Neuronal stem cell (in vitro differentiated cells): ENCODE results near the gene PTMA.

Experiments
- DNase-seq: peaks from one replicate; pipeline ENCODE4 v3.0.0-alpha.2; 2013; ENCODE audit warnings: low spot score
- H2AFZ ChIP-seq: one replicate; pipeline ENCODE4 v1.6.1; 2013; ENCODE audit warnings: mild to moderate bottlenecking, low read length, inconsistent platforms
- H2AK5ac ChIP-seq: 2 replicates; pipeline ENCODE4 v1.6.1; 2013; ENCODE audit warnings: low read depth, mild to moderate bottlenecking, inconsistent platforms, low read length, moderate library complexity, mixed read lengths
- H2BK120ac ChIP-seq: 2 replicates; pipeline ENCODE4 v1.6.1; 2013; ENCODE audit warnings: low read depth, mild to moderate bottlenecking, inconsistent platforms, low read length, moderate library complexity, mixed read lengths
- H2BK12ac ChIP-seq: one replicate; pipeline ENCODE4 v1.6.1; 2013; ENCODE audit warnings: low read length, inconsistent platforms
- H2BK15ac ChIP-seq: 2 replicates; pipeline ENCODE4 v1.6.1; 2013; ENCODE audit warnings: mild to moderate bottlenecking, low read length, inconsistent platforms, mixed read lengths
- H2BK5ac ChIP-seq: one replicate; pipeline ENCODE4 v1.6.1; 2013; ENCODE audit warnings: inconsistent platforms, mild to moderate bottlenecking, low read length, moderate library complexity
- H3K14ac ChIP-seq: one replicate; pipeline ENCODE4 v1.6.1; 2013; ENCODE audit warnings: low read length, inconsistent platforms
- H3K18ac ChIP-seq: 2 replicates; pipeline ENCODE4 v1.6.1; 2013; ENCODE audit warnings: low read length, inconsistent platforms
- H3K23ac ChIP-seq: 2 replicates; pipeline ENCODE4 v1.6.1; 2013; ENCODE audit warnings: low read depth, mild to moderate bottlenecking, mixed read lengths, low read length, inconsistent platforms; ENCODE audit not compliant: poor library complexity
- H3K27ac ChIP-seq: replicated peaks from 3 replicates; pipeline ENCODE4 v1.5.1; 2013; ENCODE audit warnings: low read length, inconsistent platforms
- H3K27me3 ChIP-seq, 3 experiments: 2 replicates each; pipeline ENCODE4 v1.6.1; 2013; ENCODE audit warnings: low read length in 3 of 3, mild to moderate bottlenecking in 2 of 3, inconsistent platforms in 1 of 3, low read depth in 1 of 3, mixed read lengths in 1 of 3, moderate library complexity in 1 of 3; ENCODE audit not compliant: control insufficient read depth in 3 of 3, insufficient read depth in 3 of 3
- H3K36me3 ChIP-seq, 2 donors: replicated peaks in 1 of 2; 2 replicates each; pipeline ENCODE4 v1.6.1; 2013; ENCODE audit warnings: low read length in 2 of 2; ENCODE audit not compliant: control insufficient read depth in 2 of 2, insufficient read depth in 2 of 2
- H3K4ac ChIP-seq: 2 replicates; pipeline ENCODE4 v1.6.1; 2013; ENCODE audit warnings: inconsistent platforms, mild to moderate bottlenecking, low read length, moderate library complexity
- H3K4me1 ChIP-seq, 2 donors: 1 replicate in 1 of 2; 2 replicates in 1 of 2; pipeline ENCODE4 v1.6.1; 2013; ENCODE audit warnings: low read length in 2 of 2, low read depth in 1 of 2; ENCODE audit not compliant: control insufficient read depth in 2 of 2, insufficient read depth in 1 of 2
- H3K4me2 ChIP-seq: one replicate; pipeline ENCODE4 v1.6.1; 2013; ENCODE audit warnings: mild to moderate bottlenecking, low read length, inconsistent platforms; ENCODE audit not compliant: insufficient read depth, poor library complexity, severe bottlenecking
- H3K4me3 ChIP-seq, 2 donors: 2 replicates each; pipeline ENCODE4 v1.5.1; 2013; ENCODE audit warnings: low read length in 2 of 2, mild to moderate bottlenecking in 2 of 2, inconsistent platforms in 1 of 2, moderate library complexity in 1 of 2
- H3K79me1 ChIP-seq: one replicate; pipeline ENCODE4 v1.6.1; 2013; ENCODE audit warnings: low read depth, mild to moderate bottlenecking, inconsistent platforms, low read length, moderate library complexity
- H3K9ac ChIP-seq: one replicate; pipeline ENCODE4 v1.6.1; 2013; ENCODE audit warnings: mild to moderate bottlenecking, low read depth, low read length, inconsistent platforms; ENCODE audit not compliant: poor library complexity
- H3K9me3 ChIP-seq, 2 donors: replicated peaks in 1 of 2; 2 replicates each; pipeline versions ENCODE3 to v1.6.1; 2013; ENCODE audit warnings: low read length in 2 of 2, mild to moderate bottlenecking in 2 of 2, inconsistent platforms in 1 of 2, low read depth in 1 of 2, mixed read lengths in 1 of 2, moderate library complexity in 1 of 2; ENCODE audit not compliant: control insufficient read depth in 2 of 2, insufficient read depth in 1 of 2
- H4K8ac ChIP-seq: one replicate; pipeline ENCODE4 v1.6.1; 2013; ENCODE audit warnings: low read depth, mild to moderate bottlenecking, inconsistent platforms, low read length, moderate library complexity
- H4K91ac ChIP-seq: one replicate; pipeline ENCODE4 v1.6.1; 2013; ENCODE audit warnings: low read length, low read depth, mild to moderate bottlenecking, inconsistent platforms; ENCODE audit not compliant: poor library complexity
- WGBS, 2 donors: extraction: QIAGEN DNeasy Blood & Tissue Kit; methylation state at CpG; one replicate each; pipeline ENCODE4 v1.1.7; 2013; ENCODE audit warnings: missing lambda C conversion rate in 2 of 2, mixed read lengths in 1 of 2; ENCODE audit not compliant: insufficient read length in 2 of 2, insufficient replicate concordance in 1 of 2; ENCODE audit errors: extremely low coverage in 2 of 2; 5-methylcytosine and 5-hydroxymethylcytosine counted together

Gene PTMA

GRCh38 chr2:231720987-231721966, 13.0 kb downstream of the PTMA start:
- H2AK5ac ChIP-seq, result peak overlapping the region; percentile 4
- DNase-seq, result no peak

DNA sequence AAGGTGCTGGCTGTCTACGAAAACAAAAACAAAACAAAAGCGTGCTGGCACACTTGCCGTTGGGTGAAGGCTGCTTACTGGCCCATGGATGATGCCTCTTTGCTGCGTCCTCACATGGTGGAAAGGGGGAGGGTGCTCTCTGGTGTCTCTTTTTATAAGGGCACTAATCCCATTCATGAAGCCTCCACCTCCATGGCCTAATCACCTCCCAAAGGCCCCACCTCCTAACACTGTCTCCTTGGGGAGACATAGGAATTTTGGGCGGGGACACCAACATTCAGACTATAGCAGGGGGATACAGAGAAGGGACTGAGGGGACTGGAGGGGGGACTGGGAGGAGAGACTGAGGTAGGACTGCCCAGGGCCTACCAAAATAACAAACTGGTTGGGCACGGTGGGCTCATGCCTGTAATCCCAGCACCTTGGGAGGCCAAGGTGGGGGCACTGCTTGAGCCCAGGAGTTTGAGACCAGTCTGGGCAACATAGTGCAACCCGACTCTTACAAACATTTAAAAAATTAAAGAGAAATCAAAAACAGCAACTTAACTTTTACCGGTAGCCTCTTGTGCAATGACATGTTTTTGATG, 14.5 kb downstream of the PTMA start:
- Histone ChIP-seq H3K4me3 (no peak overlapping the region), H2BK5ac (no peak overlapping the region), H3K79me1 (peaks cover 2% of the 10 kb centered on the region), H3K27ac (no peak overlapping the region), H3K9ac (no peak overlapping the region), H2BK12ac (no peak overlapping the region), H3K14ac (no peak overlapping the region), H3K23ac (no peak overlapping the region), H2AK5ac (no peak overlapping the region), H3K4me2 (no peak overlapping the region), H2BK120ac (no peak overlapping the region), H2AFZ (no peak overlapping the region), H4K91ac (no peak overlapping the region), H3K18ac (no peak overlapping the region), H3K36me3 (no peaks in the 10 kb centered on the region), H3K4ac (no peak overlapping the region), H4K8ac (no peak overlapping the region), H3K4me1 (peaks cover 0 to 8% of the 10 kb centered on the region in 2 donors), H2BK15ac (no peak overlapping the region), H3K9me3 (no peaks in the 10 kb centered on the region), H3K27me3 (no peaks in the 10 kb centered on the region)
- no peak for DNase-seq
- no CpG with 5 or more reads among the region's 8 CpGs for WGBS, 2 donors

More at GRCh38 chr2:231720987-231721966, 13.0 kb downstream of the PTMA start:
- Histone ChIP-seq H3K79me1 (peaks cover 2% of the 10 kb centered on the region), H2BK15ac (no peak overlapping the region), H3K9ac (no peak overlapping the region), H2AFZ (no peak overlapping the region), H4K91ac (no peak overlapping the region), H3K23ac (no peak overlapping the region), H4K8ac (no peak overlapping the region), H3K4ac (no peak overlapping the region), H3K14ac (no peak overlapping the region), H2BK120ac (no peak overlapping the region), H3K4me3 (no peak overlapping the region), H3K27ac (no peak overlapping the region), H3K27me3 (no peaks in the 10 kb centered on the region), H3K4me1 (peaks cover 2 to 15% of the 10 kb centered on the region in 2 donors), H2BK12ac (no peak overlapping the region), H3K36me3 (no peaks in the 10 kb centered on the region), H3K18ac (no peak overlapping the region), H2BK5ac (no peak overlapping the region), H3K9me3 (no peaks in the 10 kb centered on the region), H3K4me2 (no peak overlapping the region)
- WGBS, 2 donors, result no CpG with 5 or more reads among the region's 8 CpGs

DNA sequence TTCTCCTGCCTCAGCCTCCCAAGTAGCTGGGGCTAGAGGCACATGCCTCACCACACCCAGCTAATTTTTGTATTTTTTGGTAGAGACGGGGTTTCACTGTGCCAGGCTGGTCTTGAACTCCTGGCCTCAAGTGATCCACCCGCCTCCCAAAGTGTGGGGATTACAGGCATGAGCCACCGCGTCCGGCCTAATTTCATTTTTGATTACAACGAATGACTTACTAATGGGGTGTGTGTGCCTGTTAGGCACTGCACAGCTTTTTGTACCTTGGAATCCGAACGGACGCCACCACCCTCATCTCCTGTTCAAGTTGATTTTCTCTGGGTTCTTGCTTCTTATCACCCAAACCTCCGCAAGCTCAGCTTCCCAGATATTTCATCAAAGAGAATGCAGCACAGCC, 17.2 kb downstream of the PTMA start:
- no peak overlapping the region for H3K4ac ChIP-seq
- no peak overlapping the region for H2AFZ ChIP-seq
- H2BK5ac ChIP-seq, result no peak overlapping the region
- no peak overlapping the region for H2BK12ac ChIP-seq
- H3K4me2 ChIP-seq, result no peak overlapping the region
- H3K27me3 ChIP-seq, result no peaks in the 10 kb centered on the region
- H3K4me3 ChIP-seq, result no peak overlapping the region
- no peak overlapping the region for H2AK5ac ChIP-seq
- H3K79me1 ChIP-seq, result peaks cover 2% of the 10 kb centered on the region
- H3K9ac ChIP-seq, result no peak overlapping the region
- no peak overlapping the region for H2BK120ac ChIP-seq
- H3K9me3 ChIP-seq, result no peaks in the 10 kb centered on the region
- H4K91ac ChIP-seq, result no peak overlapping the region
- no peak overlapping the region for H3K18ac ChIP-seq
- no peak overlapping the region for H3K27ac ChIP-seq
- WGBS, 2 donors, result no CpG with 5 or more reads among the region's 10 CpGs
- H3K4me1 ChIP-seq, result peaks cover 0 to 13% of the 10 kb centered on the region in 2 donors
- H2BK15ac ChIP-seq, result no peak overlapping the region
- no peak overlapping the region for H3K14ac ChIP-seq
- no peaks in the 10 kb centered on the region for H3K36me3 ChIP-seq
- no peak for DNase-seq
- no peak overlapping the region for H4K8ac ChIP-seq
- no peak overlapping the region for H3K23ac ChIP-seq

DNA sequence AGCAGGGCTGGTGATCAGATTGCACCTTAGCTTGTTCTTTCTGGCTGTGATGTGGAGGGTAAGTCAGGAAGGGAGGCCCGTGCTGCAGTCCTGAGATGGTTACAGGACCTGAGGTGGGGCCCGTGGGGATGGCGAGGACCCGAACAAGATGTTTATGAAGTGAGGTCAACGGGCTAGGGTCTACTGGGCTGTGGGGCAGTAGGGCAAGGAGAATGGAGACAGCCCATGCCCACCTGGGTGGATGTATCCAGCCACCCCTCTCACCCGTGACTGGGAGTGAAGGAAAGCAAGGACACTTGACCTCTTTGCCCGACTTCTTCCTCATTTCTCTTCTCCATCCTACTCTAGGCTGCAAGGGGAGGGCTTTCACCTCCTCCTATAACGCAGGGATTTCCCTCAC, 18.0 kb downstream of the PTMA start:
- Histone ChIP-seq H3K23ac (no peak overlapping the region), H3K18ac (no peak overlapping the region), H2AFZ (no peak overlapping the region), H3K27me3 (no peaks in the 10 kb centered on the region), H3K36me3 (no peaks in the 10 kb centered on the region), H3K4ac (no peak overlapping the region), H3K9ac (no peak overlapping the region), H3K4me2 (no peak overlapping the region), H4K91ac (no peak overlapping the region), H3K14ac (no peak overlapping the region), H3K79me1 (peaks cover under 1% of the 10 kb centered on the region), H2AK5ac (no peak overlapping the region), H2BK12ac (no peak overlapping the region), H3K4me1 (peaks cover 0 to 13% of the 10 kb centered on the region in 2 donors), H2BK15ac (no peak overlapping the region), H3K9me3 (no peaks in the 10 kb centered on the region), H4K8ac (no peak overlapping the region), H3K27ac (no peak overlapping the region), H2BK5ac (no peak overlapping the region), H2BK120ac (no peak overlapping the region), H3K4me3 (no peak overlapping the region)
- DNase-seq, result no peak
- no CpG with 5 or more reads among the region's 8 CpGs for WGBS, 2 donors
